ENCODE measurements around the gene FOXRED2.
A peak's percentile ranks its signal among the peaks of the same experiment; 100 is the strongest.
"Not testable (repeated sequence)": the region's sequence is repeated elsewhere in the genome, so short reads cannot be mapped to it uniquely, and the experiment has no call there.

The FOXRED2 gene

GRCh38 chr22:36450923-36451322, 55.9 kb downstream of the FOXRED2 start:
- H3K36me3 ChIP-seq (ENCODE audit: control insufficient read depth in 1 of 2, insufficient read depth in 2 of 2, low read length in 2 of 2); H3K18ac ChIP-seq (ENCODE audit: low read length); H4K12ac ChIP-seq (ENCODE audit: low read depth, low read length); H2BK12ac ChIP-seq (ENCODE audit: low read length); H2AFZ ChIP-seq (ENCODE audit: insufficient read depth, low read length, poor library complexity); H2BK120ac ChIP-seq (ENCODE audit: insufficient read depth, low read length, poor library complexity); H3K4me3 ChIP-seq (ENCODE audit: low read depth, low read length); H3K4ac ChIP-seq (ENCODE audit: low read depth, low read length); H4K91ac ChIP-seq (ENCODE audit: low read depth, low read length); H3K27me3 ChIP-seq (ENCODE audit: insufficient read depth, low read length); H3K23ac ChIP-seq (ENCODE audit: low read length); H2BK5ac ChIP-seq (ENCODE audit: low read depth, low read length, poor library complexity); H3K9ac ChIP-seq (ENCODE audit: low read length); H3K14ac ChIP-seq (ENCODE audit: low read length); H3K27ac ChIP-seq (ENCODE audit: low read depth, low read length); H3K4me2 ChIP-seq (ENCODE audit: low read length); H3K79me2 ChIP-seq (ENCODE audit: control insufficient read depth, insufficient read depth, low read length, poor library complexity); DNase-seq; H2AK5ac ChIP-seq (ENCODE audit: low read length); H3K9me3 ChIP-seq (ENCODE audit: insufficient read depth, low read depth, low read length); H4K8ac ChIP-seq (ENCODE audit: low read depth, low read length): not testable (repeated sequence)
- H3K79me1 ChIP-seq (ENCODE audit: low read length), result peaks cover 12% of the 10 kb centered on the region
- WGBS (ENCODE audit: extremely low coverage, insufficient coverage, insufficient read length), result no CpG with 5 or more reads among the region's 7 CpGs
- H3K4me1 ChIP-seq (ENCODE audit: control insufficient read depth in 1 of 2, insufficient read depth in 2 of 2, low read length in 2 of 2), result peaks cover 5 to 13% of the 10 kb centered on the region in 2 experiments

DNA sequence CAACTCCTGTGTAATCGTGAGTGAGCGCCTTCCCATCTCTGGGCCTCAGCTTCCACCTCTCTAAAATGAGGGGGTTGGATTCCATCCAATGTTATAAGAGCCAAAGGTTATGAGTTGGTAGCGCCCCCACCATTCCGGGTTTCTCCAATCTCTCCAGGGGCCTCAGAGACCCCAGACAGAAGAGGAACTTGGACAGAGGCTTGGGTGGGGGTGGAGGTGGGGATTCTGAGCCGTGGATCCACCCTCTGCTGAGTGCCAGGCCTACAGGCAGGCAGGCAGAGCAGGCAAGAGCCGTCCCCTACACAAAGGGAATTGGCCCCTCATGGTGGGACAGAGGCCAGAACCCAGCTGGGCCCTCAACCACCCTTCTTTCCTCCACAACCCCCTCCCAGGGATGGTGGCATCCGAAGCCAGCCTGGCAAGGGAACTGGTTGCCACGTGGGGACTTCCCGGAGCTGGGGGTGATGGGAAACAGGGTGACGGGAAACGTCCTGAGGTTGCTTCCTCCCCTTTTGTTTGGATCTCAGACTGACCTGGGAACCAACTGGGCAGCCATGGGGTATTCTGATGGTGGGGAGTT, 57.2 kb downstream of the FOXRED2 start:
- H2BK5ac ChIP-seq (ENCODE audit: low read depth, low read length, poor library complexity), result no peak overlapping the region
- no CpG with 5 or more reads among the region's 11 CpGs for whole genome bisulfite sequencing (ENCODE audit: extremely low coverage, insufficient coverage, insufficient read length)

GRCh38 chr22:36447632-36448031, 59.2 kb downstream of the FOXRED2 start:
- no peaks in the 10 kb centered on the region for H3K27me3 ChIP-seq (ENCODE audit: insufficient read depth, low read length)
- H3K4ac ChIP-seq (ENCODE audit: low read depth, low read length), result no peak overlapping the region
- H3K79me1 ChIP-seq (ENCODE audit: low read length), result peaks cover 5% of the 10 kb centered on the region
- H3K4me3 ChIP-seq (ENCODE audit: low read depth, low read length), result no peak overlapping the region
- no peak overlapping the region for H4K91ac ChIP-seq (ENCODE audit: low read depth, low read length)
- no peak overlapping the region for H4K12ac ChIP-seq (ENCODE audit: low read depth, low read length)
- peak overlapping the region; percentile 7 for H2BK5ac ChIP-seq (ENCODE audit: low read depth, low read length, poor library complexity)
- H2BK12ac ChIP-seq (ENCODE audit: low read length), result peak overlapping the region; percentile 73
- peaks cover under 1% of the 10 kb centered on the region for H3K79me2 ChIP-seq (ENCODE audit: control insufficient read depth, insufficient read depth, low read length, poor library complexity)
- no peak overlapping the region for H3K27ac ChIP-seq (ENCODE audit: low read depth, low read length)
- no peaks in the 10 kb centered on the region for H3K36me3 ChIP-seq (ENCODE audit: control insufficient read depth in 1 of 2, insufficient read depth in 2 of 2, low read length in 2 of 2)
- H3K23ac ChIP-seq (ENCODE audit: low read length), result no peak overlapping the region
- H3K4me1 ChIP-seq (ENCODE audit: control insufficient read depth in 1 of 2, insufficient read depth in 2 of 2, low read length in 2 of 2), result peaks cover 4% of the 10 kb centered on the region in 2 experiments
- H2AK5ac ChIP-seq (ENCODE audit: low read length), result peak overlapping the region; percentile 11
- H4K8ac ChIP-seq (ENCODE audit: low read depth, low read length), result no peak overlapping the region
- no peaks in the 10 kb centered on the region for H3K9me3 ChIP-seq (ENCODE audit: insufficient read depth, low read depth, low read length)
- H3K14ac ChIP-seq (ENCODE audit: low read length), result no peak overlapping the region
- no CpG with 5 or more reads among the region's 2 CpGs for WGBS (ENCODE audit: extremely low coverage, insufficient coverage, insufficient read length)
- no peak overlapping the region for H3K4me2 ChIP-seq (ENCODE audit: low read length)
- no peak overlapping the region for H3K9ac ChIP-seq (ENCODE audit: low read length)
- H2AFZ ChIP-seq (ENCODE audit: insufficient read depth, low read length, poor library complexity), result no peak overlapping the region
- no peak overlapping the region for H3K18ac ChIP-seq (ENCODE audit: low read length)
- no peak for DNase-seq
- H2BK120ac ChIP-seq (ENCODE audit: insufficient read depth, low read length, poor library complexity), result peak overlapping the region; percentile 61

More for the DNA sequence above, 57.2 kb downstream of the FOXRED2 start:
- H2AFZ ChIP-seq (ENCODE audit: insufficient read depth, low read length, poor library complexity), result no peak overlapping the region
- H3K4me3 ChIP-seq (ENCODE audit: low read depth, low read length), result no peak overlapping the region
- peaks cover 4% of the 10 kb centered on the region for H3K79me1 ChIP-seq (ENCODE audit: low read length)
- H3K36me3 ChIP-seq (ENCODE audit: control insufficient read depth in 1 of 2, insufficient read depth in 2 of 2, low read length in 2 of 2), result no peaks in the 10 kb centered on the region
- no peak overlapping the region for H3K27ac ChIP-seq (ENCODE audit: low read depth, low read length)
- no peak overlapping the region for H4K12ac ChIP-seq (ENCODE audit: low read depth, low read length)
- no peak overlapping the region for H3K23ac ChIP-seq (ENCODE audit: low read length)
- H3K4me1 ChIP-seq (ENCODE audit: control insufficient read depth in 1 of 2, insufficient read depth in 2 of 2, low read length in 2 of 2), result peaks cover 0 to 5% of the 10 kb centered on the region in 2 experiments
- no peak overlapping the region for H3K9ac ChIP-seq (ENCODE audit: low read length)
- H4K91ac ChIP-seq (ENCODE audit: low read depth, low read length), result peak overlapping the region; percentile 8
- peak overlapping the region; percentile 30 for H2BK120ac ChIP-seq (ENCODE audit: insufficient read depth, low read length, poor library complexity)
- H4K8ac ChIP-seq (ENCODE audit: low read depth, low read length), result no peak overlapping the region
- DNase-seq, result no peak
- no peaks in the 10 kb centered on the region for H3K79me2 ChIP-seq (ENCODE audit: control insufficient read depth, insufficient read depth, low read length, poor library complexity)
- peak overlapping the region; percentile 29 for H2BK12ac ChIP-seq (ENCODE audit: low read length)
- H3K9me3 ChIP-seq (ENCODE audit: insufficient read depth, low read depth, low read length), result no peaks in the 10 kb centered on the region
- H2AK5ac ChIP-seq (ENCODE audit: low read length), result peak overlapping the region; percentile 13
- peak overlapping the region; percentile 25 for H3K18ac ChIP-seq (ENCODE audit: low read length)
- no peak overlapping the region for H3K4ac ChIP-seq (ENCODE audit: low read depth, low read length)
- H3K27me3 ChIP-seq (ENCODE audit: insufficient read depth, low read length), result no peaks in the 10 kb centered on the region
- no peak overlapping the region for H3K14ac ChIP-seq (ENCODE audit: low read length)
- H3K4me2 ChIP-seq (ENCODE audit: low read length), result no peak overlapping the region

DNA sequence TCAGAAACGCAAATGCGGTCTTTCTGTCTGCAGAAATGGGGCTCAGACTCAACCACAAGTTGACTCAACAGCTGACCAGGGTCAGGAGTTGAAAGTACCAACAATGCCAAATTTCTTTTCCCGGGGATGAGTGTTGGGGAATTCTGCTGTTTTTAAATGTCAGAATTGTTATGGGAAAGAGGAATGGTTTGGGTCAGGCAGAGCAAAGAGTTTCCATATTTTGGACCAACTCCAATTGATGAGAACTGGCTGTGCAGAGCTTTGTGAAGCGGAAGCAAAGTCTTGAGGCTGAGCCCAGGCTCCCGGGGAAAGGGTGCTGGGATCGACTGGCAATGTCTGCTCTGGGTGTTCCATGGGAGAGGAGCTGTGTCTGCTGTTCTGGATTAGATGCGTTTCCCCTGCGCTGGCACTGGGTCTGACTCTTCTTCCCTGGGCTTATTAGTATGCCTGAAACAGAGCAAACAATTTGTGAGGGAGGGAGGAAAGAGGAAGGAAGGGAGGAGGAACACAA, 61.6 kb downstream of the FOXRED2 start:
- Histone ChIP-seq H3K4ac (ENCODE audit: low read depth, low read length) (no peak overlapping the region), H3K27ac (ENCODE audit: low read depth, low read length) (no peak overlapping the region), H2BK12ac (ENCODE audit: low read length) (no peak overlapping the region), H3K4me1 (ENCODE audit: control insufficient read depth in 1 of 2, insufficient read depth in 2 of 2, low read length in 2 of 2) (peaks cover 8% of the 10 kb centered on the region in 2 experiments), H3K36me3 (ENCODE audit: control insufficient read depth in 1 of 2, insufficient read depth in 2 of 2, low read length in 2 of 2) (no peaks in the 10 kb centered on the region), H3K79me1 (ENCODE audit: low read length) (peaks cover 15% of the 10 kb centered on the region), H2BK120ac (ENCODE audit: insufficient read depth, low read length, poor library complexity) (no peak overlapping the region), H3K4me3 (ENCODE audit: low read depth, low read length) (no peak overlapping the region), H2AFZ (ENCODE audit: insufficient read depth, low read length, poor library complexity) (no peak overlapping the region), H4K91ac (ENCODE audit: low read depth, low read length) (no peak overlapping the region), H2AK5ac (ENCODE audit: low read length) (no peak overlapping the region), H3K14ac (ENCODE audit: low read length) (no peak overlapping the region), H2BK5ac (ENCODE audit: low read depth, low read length, poor library complexity) (no peak overlapping the region), H3K23ac (ENCODE audit: low read length) (no peak overlapping the region), H4K12ac (ENCODE audit: low read depth, low read length) (no peak overlapping the region), H3K18ac (ENCODE audit: low read length) (no peak overlapping the region), H3K79me2 (ENCODE audit: control insufficient read depth, insufficient read depth, low read length, poor library complexity) (peaks cover 2% of the 10 kb centered on the region), H3K4me2 (ENCODE audit: low read length) (no peak overlapping the region), H4K8ac (ENCODE audit: low read depth, low read length) (no peak overlapping the region), H3K9me3 (ENCODE audit: insufficient read depth, low read depth, low read length) (no peaks in the 10 kb centered on the region), H3K9ac (ENCODE audit: low read length) (no peak overlapping the region), H3K27me3 (ENCODE audit: insufficient read depth, low read length) (no peaks in the 10 kb centered on the region)
- DNase-seq, result peak in 1 of 2 donors; percentile 61
- no CpG with 5 or more reads among the region's 8 CpGs for WGBS (ENCODE audit: extremely low coverage, insufficient coverage, insufficient read length)

Data from trophoblast cell (in vitro differentiated cells and primary cell).